Daoy (cell line): ENCODE data around the gene KBTBD8. TPM values are rescaled to one million over a fixed set of nuclear protein-coding genes. Genes with fewer than 3 reads are reported as not detected.

Experiments
- DNase-seq: peaks from one replicate; pipeline ENCODE4 v3.0.0-alpha.2; 2015; ENCODE audit warnings: low read depth
- total RNA-seq: library from RNA; depleted of rRNA; stranded (reverse); fragments of >200 nt; shearing (Covaris generic); gene quantifications from 2 replicates; pipeline ENCODE4 v1.2.3, GENCODE V29; 2014

Gene KBTBD8
- total RNA-seq, 1 experiment from 2014 or later: 4.7 TPM

DNA sequence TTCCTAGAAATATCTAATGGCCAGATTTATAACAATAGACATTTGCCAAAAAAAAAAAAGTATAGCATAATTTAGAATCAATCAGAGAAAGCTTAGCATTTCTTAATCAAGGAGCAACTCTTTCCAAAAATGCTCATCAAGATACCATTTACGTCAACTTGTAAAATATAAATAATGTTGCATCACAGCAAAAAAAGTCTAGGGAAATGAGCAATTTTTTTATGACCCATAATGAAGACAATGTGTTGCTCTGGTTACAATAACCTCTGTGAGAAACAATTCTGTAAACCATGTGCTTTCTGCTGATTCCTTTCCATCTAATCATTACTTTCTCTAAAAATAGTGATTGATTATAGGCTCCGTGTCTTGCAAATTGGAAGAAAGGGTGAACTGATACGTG lies 36.3 kb downstream of the KBTBD8 start:
- DNase-seq: no peak

DNA sequence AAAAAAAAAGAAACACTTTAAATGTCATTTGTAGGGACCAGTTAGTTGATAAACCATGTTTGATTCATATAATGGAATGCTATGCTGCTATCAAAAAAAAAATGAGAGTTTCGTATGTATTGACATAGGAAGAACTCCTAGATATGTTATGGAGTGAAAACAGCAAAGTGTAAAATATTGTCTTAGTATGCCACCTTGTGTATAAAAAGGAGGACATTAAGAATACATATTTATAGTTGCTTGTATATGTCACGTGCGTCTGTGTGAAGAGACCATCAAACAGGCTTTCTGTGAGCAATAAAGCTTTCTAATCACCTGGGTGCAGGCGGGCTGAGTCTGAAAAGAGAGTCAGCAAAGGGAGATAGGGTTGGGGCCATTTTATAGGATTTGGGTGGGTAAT lies 39.5 kb downstream of the KBTBD8 start:
- no peak for DNase-seq

DNA sequence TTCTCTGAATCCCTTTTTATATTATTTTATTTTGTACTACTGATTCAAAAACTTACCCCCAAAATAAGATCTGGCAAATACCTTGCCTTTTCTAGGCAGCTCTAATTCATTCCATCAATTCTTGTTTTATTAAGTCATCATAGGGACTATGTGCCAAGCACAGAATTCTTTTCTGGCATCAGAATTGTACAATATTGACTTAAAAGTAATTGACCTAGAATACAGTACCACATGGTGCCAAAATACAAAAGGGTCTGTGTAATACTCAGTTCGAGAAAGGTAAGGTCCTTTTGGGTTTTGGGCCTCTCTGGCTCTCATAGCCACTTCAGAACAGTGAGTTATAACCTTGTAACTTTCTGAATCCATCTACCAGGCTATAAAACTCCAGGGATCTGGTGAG lies 46.2 kb downstream of the KBTBD8 start:
- no peak for DNase-seq

DNA sequence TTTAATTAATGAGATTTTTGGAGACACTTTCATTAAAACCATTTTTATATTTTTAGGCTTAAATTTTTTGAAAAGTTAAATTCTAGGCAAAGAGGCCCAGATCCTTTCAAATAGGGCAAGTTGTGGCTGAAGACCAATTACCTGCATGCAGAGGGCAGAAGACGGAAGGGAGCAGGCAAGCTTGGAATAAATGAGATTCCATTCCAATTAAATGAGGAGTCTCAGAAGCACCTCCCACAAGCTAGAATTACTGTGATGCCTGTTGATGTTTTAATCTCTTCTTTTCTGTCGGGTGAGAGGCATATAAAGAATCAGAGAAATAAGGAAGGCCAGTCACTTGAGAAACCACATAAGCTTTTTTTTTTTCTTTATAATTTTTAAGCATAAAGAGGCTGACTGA lies 46.8 kb downstream of the KBTBD8 start:
- DNase-seq: no peak

DNA sequence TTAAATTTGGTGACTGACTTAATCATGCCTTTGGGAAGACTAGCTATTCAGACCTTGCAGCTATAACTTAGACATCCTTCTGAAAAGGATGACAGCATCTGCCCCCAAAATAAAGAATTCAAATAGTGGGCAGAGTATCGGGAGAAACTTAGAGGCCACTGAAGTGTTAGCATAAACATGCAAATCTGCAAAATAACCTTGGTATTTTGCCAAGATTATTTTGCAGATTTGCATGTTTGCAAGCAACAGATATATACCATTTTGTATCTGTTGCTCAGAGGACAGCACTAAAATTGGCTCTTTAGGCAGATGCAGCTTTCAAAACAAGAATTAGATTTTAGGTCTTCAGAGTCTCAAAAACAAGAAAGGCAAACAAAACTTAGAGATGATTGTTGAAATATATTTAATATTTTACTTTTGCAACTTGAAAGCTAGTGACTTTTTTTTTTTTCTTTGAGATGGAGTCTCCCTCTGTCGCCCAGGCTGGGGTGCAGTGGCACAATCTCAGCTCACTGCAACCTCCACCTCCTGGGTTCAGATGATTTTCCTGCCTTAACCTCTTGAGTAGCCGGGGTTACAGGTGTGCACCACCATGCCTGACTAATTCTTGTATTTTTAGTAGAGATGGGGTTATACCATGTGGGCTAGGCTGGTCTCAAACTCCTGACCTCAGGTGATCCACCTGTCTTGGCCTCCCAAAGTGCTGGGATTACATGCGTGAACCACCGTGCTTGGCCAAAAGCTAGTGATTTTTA lies 47.8 kb downstream of the KBTBD8 start:
- no peak for DNase-seq

DNA sequence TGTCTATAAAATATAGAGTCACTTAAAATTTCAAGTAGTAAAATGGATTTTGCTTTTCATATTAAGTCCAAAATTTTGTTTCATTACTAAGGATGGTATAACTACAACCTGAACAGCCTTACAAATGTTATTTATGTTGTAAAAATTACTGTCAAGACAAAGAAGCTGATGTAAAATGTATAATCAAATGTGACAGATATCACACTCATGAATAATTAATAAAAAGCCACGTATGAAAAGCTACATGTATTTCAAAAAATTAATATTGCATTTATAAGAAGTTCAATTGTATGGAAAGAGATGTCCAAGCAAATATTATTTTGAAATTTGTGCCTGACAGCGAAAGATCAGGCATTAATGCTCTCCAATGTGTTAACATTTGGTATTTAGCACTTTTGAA lies 48.9 kb downstream of the KBTBD8 start:
- no peak for DNase-seq

DNA sequence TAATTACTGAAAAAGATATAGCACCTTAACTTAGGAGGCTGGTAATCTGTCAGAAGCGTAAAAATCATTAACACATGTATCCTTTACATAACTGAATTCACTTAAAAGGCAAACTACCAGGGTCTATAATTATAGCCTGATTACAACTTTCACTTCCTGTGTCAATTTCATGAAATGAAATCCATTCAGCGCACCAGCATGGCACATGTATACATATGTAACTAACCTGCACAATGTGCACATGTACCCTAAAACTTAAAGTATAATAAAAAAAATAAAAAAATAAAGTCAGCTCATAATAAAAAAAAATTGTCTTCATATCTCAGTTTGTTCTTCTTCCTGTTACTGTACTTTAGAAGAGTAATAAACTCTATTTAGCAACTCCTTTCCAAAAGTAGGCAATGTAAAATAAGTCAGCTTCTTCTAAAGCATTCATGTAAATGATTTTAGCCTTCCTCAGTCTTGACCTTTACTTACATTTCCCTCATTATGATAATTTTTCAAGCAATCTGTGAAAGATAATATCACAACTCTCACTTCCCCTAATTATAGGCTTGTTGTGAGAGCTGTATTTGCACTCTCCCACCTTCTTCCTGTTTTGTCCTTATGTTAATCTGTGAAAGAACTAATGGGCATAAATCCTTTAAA lies 50.1 kb downstream of the KBTBD8 start:
- DNase-seq: no peak

DNA sequence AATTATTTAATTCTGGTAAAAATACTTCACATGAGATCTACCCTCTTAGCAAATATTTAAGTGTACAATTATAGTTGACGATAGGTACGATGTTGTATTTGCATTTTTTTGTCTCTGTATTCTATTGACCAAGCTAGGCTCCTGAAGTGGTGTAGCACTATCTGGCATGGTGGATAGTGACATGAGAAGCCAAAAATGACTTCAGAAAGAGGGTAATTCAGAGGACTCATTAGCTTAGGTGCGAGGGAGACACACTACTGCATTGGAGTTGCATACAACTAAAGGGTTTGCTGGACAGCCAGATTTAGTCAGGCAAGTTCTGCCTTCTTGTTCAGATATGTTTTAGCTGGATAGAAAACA lies 50.6 kb downstream of the KBTBD8 start:
- DNase-seq: no peak

DNA sequence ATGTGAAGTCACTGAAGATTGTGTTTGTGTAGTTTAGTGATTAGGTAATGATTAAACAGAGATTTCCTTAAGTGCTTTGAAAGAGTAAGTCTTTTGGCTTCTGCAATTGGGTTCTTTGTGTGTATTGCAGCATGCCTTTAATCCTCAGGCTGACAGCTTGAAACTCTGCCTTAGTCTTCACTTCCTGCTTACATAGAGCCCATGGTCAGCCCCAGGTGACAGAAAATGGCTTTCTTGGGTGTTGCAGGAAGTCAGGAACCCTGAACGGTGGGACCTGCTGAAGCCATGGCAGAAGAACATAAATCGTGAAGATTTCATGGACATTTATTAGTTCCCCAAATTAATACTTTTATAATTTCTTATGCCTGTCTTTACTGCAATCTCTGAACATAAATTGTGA lies 61.3 kb downstream of the KBTBD8 start:
- DNase-seq: no peak
